Stimulated activated CD8-positive, alpha-beta memory T cell treated with anti-CD3 and anti-CD28 coated beads, Interleukin-2, amount 100 ng/mL, for 48 hours (primary cell): ENCODE measurements around the gene PRR15L.
A peak's percentile ranks its signal among the peaks of the same experiment; 100 is the strongest.

Experiments
- DNase-seq, 2 donors: peaks; one replicate each; pipeline ENCODE4 v3.0.0-alpha.2; 2020; ENCODE audit warnings: low read depth in 2 of 2

The PRR15L gene

DNA sequence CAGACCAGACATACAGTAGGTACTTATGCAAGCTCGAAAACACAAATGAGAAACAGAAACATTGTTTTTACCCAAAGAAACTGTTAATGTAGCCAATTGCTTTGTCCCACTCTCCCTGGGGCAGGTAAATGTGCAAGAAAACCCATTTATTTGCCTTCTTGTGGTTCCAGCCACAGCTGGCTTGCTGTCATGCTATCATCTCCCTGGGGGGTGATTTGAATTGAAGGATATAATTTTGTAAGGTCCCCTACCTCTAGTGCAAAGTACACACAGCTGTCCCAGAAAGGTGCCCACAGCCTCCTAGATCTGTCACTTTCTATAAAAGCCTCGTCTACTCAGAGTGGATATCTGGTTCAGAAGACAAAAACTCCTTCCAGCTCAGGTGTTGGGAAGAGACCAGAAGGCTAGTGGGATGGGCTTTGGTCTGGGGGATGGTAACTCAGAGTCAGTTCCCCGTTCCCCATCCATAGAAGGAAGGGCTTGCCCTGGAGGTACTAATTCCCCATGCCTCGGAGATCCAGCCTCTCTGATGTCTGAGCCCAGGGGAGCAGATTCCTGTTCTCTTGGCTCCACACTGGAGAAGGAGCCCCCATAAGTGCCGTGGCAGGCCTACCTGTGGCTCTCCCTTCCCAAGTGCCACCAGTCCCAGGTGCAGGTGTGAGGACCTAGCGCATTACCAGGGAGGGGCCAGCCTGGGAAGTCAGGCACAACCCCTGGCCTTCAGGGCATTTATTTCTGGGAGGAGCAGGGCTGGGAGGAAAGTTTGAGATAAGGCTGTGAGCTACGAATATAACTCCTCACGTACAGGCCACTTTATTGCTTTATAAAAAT is 2.4 kb upstream of the PRR15L start:
- DNase-seq = no peak

DNA sequence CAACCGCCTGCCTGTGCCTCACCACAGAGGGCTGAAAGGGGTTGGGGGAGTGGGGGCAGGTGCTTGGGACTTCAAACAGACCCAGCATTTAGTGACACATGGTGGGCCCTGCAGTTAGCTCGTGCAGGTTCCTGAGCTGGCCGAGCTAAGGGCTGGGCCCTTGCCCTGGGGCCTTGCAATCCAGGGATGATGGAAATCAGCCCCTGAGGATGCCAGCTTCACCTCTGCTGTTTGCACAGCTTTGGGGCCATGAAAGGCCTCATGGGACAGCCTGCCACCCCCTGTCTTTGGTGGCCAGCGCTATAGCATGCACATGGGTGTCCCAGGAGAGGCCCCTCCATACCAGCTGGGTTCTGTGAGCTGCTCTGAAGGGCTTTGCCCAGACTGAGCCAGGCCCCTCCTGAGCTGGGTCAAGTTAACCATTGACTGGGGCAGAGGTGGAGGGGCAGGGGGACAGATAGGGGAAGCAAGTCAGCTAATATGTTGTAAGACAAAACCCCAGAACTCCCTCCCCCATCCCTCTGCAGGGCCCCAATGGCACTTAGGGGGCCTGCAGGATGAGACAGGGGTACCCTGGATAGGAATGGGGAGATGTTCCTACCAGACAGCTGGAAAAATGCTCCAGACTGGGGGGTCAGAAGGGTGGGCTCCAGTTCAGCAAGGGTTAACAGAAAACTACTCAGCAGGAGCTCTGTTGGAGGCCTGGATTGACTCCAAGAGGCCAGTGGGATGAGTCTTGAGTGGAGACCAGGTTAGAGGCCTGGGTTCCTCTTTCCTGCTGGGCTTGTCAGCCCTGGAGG is 692 bp downstream of the PRR15L start:
- DNase-seq = no peak

DNA sequence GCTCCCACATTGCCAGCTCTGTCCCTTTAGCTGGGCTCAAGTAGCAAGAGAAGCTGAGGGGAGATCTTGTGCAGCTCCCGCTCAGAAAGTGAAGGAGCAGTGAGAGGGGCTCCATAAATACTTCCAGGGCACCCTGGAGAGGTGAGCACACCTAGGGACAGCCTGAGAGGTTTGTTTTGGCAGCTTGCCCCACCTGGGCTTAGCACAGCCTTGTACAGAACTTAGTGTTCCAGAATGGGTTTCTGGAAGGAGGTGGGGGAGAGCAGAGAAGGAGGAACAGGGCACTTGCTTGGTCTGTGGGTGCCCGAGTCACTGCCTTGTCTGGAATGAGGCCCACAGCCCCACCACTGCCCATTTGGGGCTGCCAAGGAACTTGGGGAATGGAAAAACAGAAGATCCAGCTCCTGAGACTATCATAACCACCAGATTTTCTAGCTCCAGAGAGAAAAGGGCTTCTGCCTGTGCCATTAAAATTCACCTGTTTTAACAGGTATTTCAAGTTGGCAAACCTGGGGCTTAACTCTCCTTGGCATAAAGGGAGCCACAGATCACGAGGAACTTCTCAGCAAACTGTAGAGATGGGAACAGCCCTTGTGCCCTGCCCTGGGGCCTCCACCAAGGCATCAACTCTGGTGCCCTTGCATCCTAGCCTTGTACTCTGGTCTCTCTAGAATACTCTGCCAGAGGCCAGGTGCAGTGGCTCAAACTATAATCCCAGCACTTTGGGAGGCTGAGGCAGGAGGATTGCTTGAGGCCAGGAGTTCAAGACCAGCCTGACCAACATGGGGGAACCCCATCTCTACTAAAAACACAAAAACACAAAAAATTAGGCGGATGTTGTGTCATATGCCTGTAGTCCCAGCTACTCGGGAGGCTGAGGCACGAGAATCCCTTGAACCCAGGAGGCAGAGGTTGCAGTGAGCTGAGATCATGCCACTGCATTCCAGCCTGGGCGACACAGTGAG is 1.9 kb downstream of the PRR15L start:
- DNase-seq = no peak

DNA sequence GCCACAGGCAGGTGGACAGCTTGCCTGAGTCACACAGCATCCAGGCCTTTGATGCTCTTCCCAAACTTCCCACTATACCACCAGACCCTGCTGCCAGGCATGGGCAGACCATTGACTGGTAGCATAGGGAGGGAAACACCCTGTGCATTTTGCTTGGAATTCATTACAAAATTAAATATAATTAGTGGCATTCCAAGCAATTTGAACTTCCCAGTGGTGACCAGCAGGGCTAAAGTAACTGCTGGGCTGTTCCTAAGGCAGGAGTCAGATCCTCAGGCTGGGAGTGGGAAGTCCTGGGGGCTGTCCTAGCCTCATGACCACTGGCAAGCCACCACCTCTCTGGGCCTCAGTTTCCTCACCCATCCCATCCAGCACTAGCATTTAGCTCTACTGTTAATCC is 3.8 kb downstream of the PRR15L start:
- DNase-seq = no peak

DNA sequence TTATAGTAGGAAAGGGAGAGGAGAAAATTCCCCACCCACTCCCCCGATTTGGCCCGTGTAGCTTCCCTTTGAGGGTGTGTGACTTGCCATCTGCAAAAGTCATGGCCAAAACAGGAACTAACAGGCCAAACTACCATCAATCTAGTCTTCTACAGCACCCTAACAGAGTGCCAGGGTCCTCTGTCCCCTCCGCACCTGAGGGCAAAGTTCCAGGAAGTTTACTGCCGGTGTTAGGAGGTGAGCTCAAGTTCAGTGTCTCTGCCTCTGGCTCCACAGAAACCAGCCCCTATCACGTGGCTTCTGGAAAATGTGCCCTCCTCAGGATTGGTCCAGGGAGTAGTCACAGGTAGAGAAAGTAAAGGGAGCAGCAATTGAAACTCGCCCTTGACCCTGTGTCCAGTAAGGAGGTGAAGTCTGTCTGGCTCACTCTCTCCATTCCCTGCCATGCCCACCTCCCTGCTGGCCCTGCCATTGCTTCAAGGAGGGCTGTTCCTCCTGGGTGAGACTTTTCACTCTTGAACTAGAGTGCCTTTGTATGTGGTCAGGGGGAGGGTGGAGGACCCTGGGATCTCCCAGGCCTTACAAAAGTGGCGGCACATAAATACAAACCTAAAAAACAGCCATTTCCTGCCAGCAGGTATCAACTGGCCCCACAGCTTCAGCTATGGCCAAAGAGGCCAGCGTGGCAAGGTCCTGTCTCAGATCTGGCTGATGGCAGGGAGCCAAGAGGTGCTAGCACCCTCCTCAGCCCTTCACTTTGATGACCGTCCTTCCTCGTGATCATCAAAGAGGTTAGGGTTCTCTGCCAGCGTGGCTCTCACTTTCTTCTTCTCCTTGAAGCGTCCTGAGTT is 5.3 kb downstream of the PRR15L start:
- DNase-seq = no peak

- DNase-seq = no peak
Observed at GRCh38 chr17:47950448-47950847, 7.2 kb downstream of the PRR15L start.

GRCh38 chr17:47949946-47950345 is 7.7 kb downstream of the PRR15L start:
- no peak for DNase-seq

- peak; percentile 80 to 82 for DNase-seq
Observed at GRCh38 chr17:47949197-47949759, 8.4 kb downstream of the PRR15L start.

- DNase-seq = no peak
Observed at GRCh38 chr17:47948706-47949196, 8.9 kb downstream of the PRR15L start.

GRCh38 chr17:47946929-47947397 is 10.7 kb downstream of the PRR15L start:
- peak; percentile 66 to 73 for DNase-seq

- no peak for DNase-seq
Observed at GRCh38 chr17:47946516-47946915, 11.2 kb downstream of the PRR15L start.

DNA sequence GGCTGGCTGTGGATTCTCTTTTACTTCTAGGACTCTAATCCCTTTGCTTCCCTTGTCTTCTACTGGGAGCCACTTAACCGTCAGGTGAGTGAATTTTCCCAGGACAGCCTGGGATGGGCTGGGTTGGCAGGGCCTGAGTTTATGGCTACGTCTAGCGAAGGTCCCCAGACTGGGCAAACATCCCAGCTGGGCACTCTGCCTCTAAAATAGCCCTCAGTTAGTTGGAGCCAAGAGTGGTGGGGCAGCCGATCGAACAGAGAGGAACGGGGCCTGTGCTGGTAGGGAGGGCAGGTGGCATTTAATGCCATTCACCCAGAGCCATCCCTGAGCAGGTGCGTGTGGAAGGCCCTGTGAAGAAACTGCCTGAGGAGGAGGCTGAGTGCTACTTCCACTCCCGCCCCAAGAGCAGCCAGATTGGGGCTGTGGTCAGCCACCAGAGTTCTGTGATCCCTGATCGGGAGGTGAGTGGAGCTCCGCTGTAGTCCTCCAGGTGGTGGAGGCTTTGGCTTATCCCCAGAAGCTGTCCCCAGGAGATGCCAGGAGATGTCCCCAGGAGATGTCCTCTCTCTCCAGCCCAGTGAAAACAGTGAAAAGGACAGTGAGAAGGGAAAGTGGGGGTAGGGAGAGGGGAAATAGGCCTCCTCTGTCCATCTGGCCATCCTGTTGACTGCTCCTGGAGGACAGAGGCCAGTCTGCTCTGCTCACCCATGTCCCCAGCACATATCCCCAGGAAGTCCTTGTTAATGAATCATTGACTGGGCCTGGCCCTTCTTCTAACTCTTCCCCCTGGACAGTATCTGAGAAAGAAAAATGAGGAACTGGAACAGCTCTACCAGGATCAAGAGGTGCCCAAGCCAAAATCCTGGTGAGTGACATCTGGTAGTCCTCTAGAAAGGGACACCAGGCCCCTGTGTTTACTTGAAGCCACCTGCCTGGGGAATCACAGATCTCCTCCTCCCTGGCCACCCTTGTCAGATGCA is 11.9 kb downstream of the PRR15L start:
- no peak for DNase-seq

DNA sequence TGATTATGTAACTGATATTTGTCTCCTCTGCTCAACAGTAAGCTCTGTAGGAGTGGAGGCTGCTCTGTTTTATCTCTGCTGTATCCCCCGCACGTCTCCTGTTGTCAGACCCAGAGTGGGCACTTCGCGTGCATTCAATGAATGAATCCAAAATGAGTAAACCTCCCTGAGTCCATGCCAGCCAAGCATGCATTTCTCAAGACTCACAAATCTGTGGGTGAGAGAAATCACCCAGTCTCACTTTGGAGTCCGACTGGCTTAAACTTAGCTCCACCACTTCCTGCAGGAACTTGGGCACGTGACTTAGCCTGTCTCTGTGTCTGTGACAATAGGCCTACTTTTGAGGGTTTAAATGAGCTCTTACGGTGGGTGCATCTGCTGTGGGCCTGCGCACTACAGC is 12.6 kb downstream of the PRR15L start:
- DNase-seq = no peak

DNA sequence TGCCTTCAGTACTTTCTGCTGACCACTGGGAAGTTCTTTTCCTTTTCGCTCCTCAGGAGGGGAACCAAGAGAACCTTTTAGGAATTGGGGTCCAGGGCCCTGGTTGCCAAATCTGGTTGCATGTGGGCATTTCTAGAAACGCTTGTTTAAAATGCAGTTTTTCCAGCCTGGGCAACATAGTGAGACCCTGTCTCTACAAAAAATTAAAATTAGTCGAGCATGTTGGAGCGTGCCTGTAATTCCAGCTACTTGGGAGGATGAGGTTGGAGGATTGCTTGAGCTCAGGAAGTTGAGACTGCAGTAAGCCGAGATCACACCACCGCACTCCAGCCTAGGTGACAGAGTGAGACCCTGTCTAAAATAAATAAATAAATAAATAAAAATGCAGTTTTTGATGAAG is 15.1 kb downstream of the PRR15L start:
- DNase-seq = no peak

- no peak for DNase-seq
Observed at GRCh38 chr17:47942096-47942510, 15.6 kb downstream of the PRR15L start.

DNA sequence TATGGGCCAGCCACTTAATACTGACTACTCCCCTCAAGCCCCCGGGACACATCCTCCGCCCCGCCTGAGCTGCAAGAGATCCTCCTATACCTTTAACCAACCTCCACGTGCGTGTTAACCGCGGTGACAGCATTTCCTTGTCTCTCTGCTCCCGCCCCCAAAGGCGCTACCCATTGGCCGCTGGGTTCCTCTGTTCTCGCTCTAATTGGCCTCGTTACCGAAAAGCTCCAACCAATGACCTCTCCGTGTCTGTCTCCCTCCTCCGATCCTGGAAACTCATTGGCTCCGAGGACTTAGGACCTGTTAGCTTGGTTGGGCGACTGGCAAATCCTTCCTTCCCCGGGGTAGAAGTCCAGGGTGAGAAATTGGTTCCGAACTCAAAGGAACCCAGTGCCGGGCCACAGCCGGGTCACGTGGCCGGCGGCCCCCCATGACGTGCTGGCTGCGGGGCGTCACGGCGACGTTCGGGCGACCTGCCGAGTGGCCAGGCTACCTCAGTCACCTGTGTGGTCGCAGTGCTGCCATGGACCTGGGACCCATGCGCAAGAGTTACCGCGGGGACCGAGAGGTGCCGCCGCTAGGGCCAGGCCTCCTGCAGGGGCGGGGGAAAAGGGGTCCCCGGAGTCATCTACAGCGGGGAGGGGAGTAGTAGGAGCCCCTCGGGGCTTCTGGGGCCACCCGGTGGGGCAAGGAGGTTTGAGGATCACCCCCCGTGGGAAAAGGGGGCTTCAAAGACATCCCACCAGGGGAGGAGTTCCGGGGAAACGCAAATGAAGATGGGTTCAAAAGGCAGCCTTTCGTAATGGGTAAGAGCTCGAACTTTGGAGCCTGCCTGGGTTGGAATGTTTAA is 16.2 kb downstream of the PRR15L start, which contains the start of gene PNPO:
Gene PNPO (plus strand): TSS at position 326 of the 850 bp plus-strand sequence. CDS start 105 bp downstream, at position 431.
- DNase-seq = peak; percentile 84 to 89

- DNase-seq = no peak
Observed at GRCh38 chr17:47937941-47938340, 19.7 kb downstream of the PRR15L start.

GRCh38 chr17:47935961-47936360 is 21.7 kb downstream of the PRR15L start:
- no peak for DNase-seq
